Non-pigmented ciliary epithelial cell (primary cell): Measurements from ENCODE around the gene AKR7A3.
A peak's percentile ranks its signal among the peaks of the same experiment; 100 is the strongest.
"Not testable (repeated sequence)": the region's sequence is repeated elsewhere in the genome, so short reads cannot be mapped to it uniquely, and the experiment has no call there.

ENCODE experiments used
- DNase-seq: peaks from one replicate; pipeline ENCODE4 v3.0.0-alpha.2; 2010; ENCODE audit warnings: low read depth

The AKR7A3 gene

GRCh38 chr1:19287436-19288185 is 959 bp downstream of the AKR7A3 start:
- no peak for DNase-seq

- DNase-seq = not testable (repeated sequence)
These were observed 2.8 kb downstream of the AKR7A3 start for GRCh38 chr1:19285807-19286206.

GRCh38 chr1:19285366-19285765 is 3.2 kb downstream of the AKR7A3 start:
- DNase-seq = not testable (repeated sequence)

GRCh38 chr1:19284881-19285280 is 3.7 kb downstream of the AKR7A3 start:
- DNase-seq = no peak

GRCh38 chr1:19283891-19284290 is 4.7 kb downstream of the AKR7A3 start:
- no peak for DNase-seq

- no peak for DNase-seq
These were observed 13.9 kb downstream of the AKR7A3 start for GRCh38 chr1:19274636-19275035.

- not testable (repeated sequence) for DNase-seq
These were observed 14.6 kb downstream of the AKR7A3 start for GRCh38 chr1:19273844-19274531.

GRCh38 chr1:19273106-19273843 is 15.3 kb downstream of the AKR7A3 start:
- no peak for DNase-seq

GRCh38 chr1:19272064-19272463 is 16.5 kb downstream of the AKR7A3 start:
- no peak for DNase-seq

GRCh38 chr1:19270343-19270730 is 18.2 kb downstream of the AKR7A3 start:
- not testable (repeated sequence) for DNase-seq

- DNase-seq = not testable (repeated sequence)
These were observed 18.9 kb downstream of the AKR7A3 start for GRCh38 chr1:19269427-19270342.

- no peak for DNase-seq
These were observed 20.1 kb downstream of the AKR7A3 start for GRCh38 chr1:19268445-19268844.

GRCh38 chr1:19262744-19263143 is 25.8 kb downstream of the AKR7A3 start:
- no peak for DNase-seq

- DNase-seq = no peak
These were observed 26.5 kb downstream of the AKR7A3 start for GRCh38 chr1:19262047-19262446.

GRCh38 chr1:19260211-19261138 is 28.1 kb downstream of the AKR7A3 start:
- peak; percentile 47 for DNase-seq

- no peak for DNase-seq
These were observed 30.2 kb downstream of the AKR7A3 start for GRCh38 chr1:19258353-19258752.

GRCh38 chr1:19257178-19257914 is 31.2 kb downstream of the AKR7A3 start:
- DNase-seq = no peak

- DNase-seq = not testable (repeated sequence)
These were observed 32.3 kb downstream of the AKR7A3 start for GRCh38 chr1:19256301-19256700.

GRCh38 chr1:19255288-19255687 is 33.3 kb downstream of the AKR7A3 start:
- no peak for DNase-seq

- no peak for DNase-seq
These were observed 34.2 kb downstream of the AKR7A3 start for GRCh38 chr1:19254416-19254815.
